ENCODE measurements around the gene ADAT2.
"Not testable (repeated sequence)": the region's sequence is repeated elsewhere in the genome, so short reads cannot be mapped to it uniquely, and the experiment has no call there.

Gene ADAT2

GRCh38 chr6:143450453-143451371 is at the start of gene ADAT2, which contains the start of gene PEX3:
Gene ADAT2 (minus strand): TSS chr6:143450695. CDS start chr6:143450658, 37 bp downstream.
Gene PEX3 (plus strand): TSS chr6:143450805. CDS start chr6:143451043, 238 bp downstream.
- in situ Hi-C loops (cut with MboI; ENCODE audit: low sequenced_read_pairs), result no loop called here

- in situ Hi-C loops (cut with MboI; ENCODE audit: low sequenced_read_pairs), result no loop called here
These were observed 47.9 kb upstream of the ADAT2 start for GRCh38 chr6:143498428-143498827.

GRCh38 chr6:143496974-143497373 is 46.5 kb upstream of the ADAT2 start:
- in situ Hi-C loops (cut with MboI; ENCODE audit: low sequenced_read_pairs), result no loop called here

- in situ Hi-C loops (cut with MboI; ENCODE audit: low sequenced_read_pairs), result no loop called here
These were observed 40.3 kb upstream of the ADAT2 start for GRCh38 chr6:143490775-143491174.

- in situ Hi-C loops (cut with MboI; ENCODE audit: low sequenced_read_pairs), result no loop called here
These were observed 39.7 kb upstream of the ADAT2 start for GRCh38 chr6:143490244-143490643.

- in situ Hi-C loops (cut with MboI; ENCODE audit: low sequenced_read_pairs), result no loop called here
These were observed 36.3 kb upstream of the ADAT2 start for GRCh38 chr6:143486752-143487151.

- in situ Hi-C loops (cut with MboI; ENCODE audit: low sequenced_read_pairs), result no loop called here
These were observed 35.5 kb upstream of the ADAT2 start for GRCh38 chr6:143485967-143486366.

- in situ Hi-C loops (cut with MboI; ENCODE audit: low sequenced_read_pairs), result no loop called here
These were observed 32.1 kb upstream of the ADAT2 start for GRCh38 chr6:143482593-143482992.

- in situ Hi-C loops (cut with MboI; ENCODE audit: low sequenced_read_pairs), result no loop called here
These were observed 28.1 kb upstream of the ADAT2 start for GRCh38 chr6:143478479-143479062.

GRCh38 chr6:143476545-143476944 is 26.1 kb upstream of the ADAT2 start:
- in situ Hi-C loops (cut with MboI; ENCODE audit: low sequenced_read_pairs), result no loop called here

- in situ Hi-C loops (cut with MboI; ENCODE audit: low sequenced_read_pairs), result no loop called here
These were observed 21.3 kb upstream of the ADAT2 start for GRCh38 chr6:143471822-143472221.

- in situ Hi-C loops (cut with MboI; ENCODE audit: low sequenced_read_pairs), result not testable (repeated sequence)
These were observed 18.3 kb upstream of the ADAT2 start for GRCh38 chr6:143468823-143469222.

GRCh38 chr6:143468026-143468425 is 17.5 kb upstream of the ADAT2 start:
- in situ Hi-C loops (cut with MboI; ENCODE audit: low sequenced_read_pairs), result no loop called here

- in situ Hi-C loops (cut with MboI; ENCODE audit: low sequenced_read_pairs), result no loop called here
These were observed 15.1 kb upstream of the ADAT2 start for GRCh38 chr6:143465546-143465945.

- in situ Hi-C loops (cut with MboI; ENCODE audit: low sequenced_read_pairs), result no loop called here
These were observed 7.3 kb upstream of the ADAT2 start for GRCh38 chr6:143457563-143458359.

GRCh38 chr6:143451531-143451930 is 1.0 kb upstream of the ADAT2 start:
- in situ Hi-C loops (cut with MboI; ENCODE audit: low sequenced_read_pairs), result no loop called here

GRCh38 chr6:143449714-143450452 is 612 bp downstream of the ADAT2 start:
- in situ Hi-C loops (cut with MboI; ENCODE audit: low sequenced_read_pairs), result no loop called here

- in situ Hi-C loops (cut with MboI; ENCODE audit: low sequenced_read_pairs), result no loop called here
These were observed 1.3 kb downstream of the ADAT2 start for GRCh38 chr6:143449082-143449713.

GRCh38 chr6:143447865-143448264 is 2.6 kb downstream of the ADAT2 start:
- in situ Hi-C loops (cut with MboI; ENCODE audit: low sequenced_read_pairs), result not testable (repeated sequence)

- in situ Hi-C loops (cut with MboI; ENCODE audit: low sequenced_read_pairs), result no loop called here
These were observed 7.4 kb downstream of the ADAT2 start for GRCh38 chr6:143443096-143443495.
